ENCODE results near the gene GPC5.
"Not testable (repeated sequence)": the region's sequence is repeated elsewhere in the genome, so short reads cannot be mapped to it uniquely, and the experiment has no call there.

GPC5 gene

DNA sequence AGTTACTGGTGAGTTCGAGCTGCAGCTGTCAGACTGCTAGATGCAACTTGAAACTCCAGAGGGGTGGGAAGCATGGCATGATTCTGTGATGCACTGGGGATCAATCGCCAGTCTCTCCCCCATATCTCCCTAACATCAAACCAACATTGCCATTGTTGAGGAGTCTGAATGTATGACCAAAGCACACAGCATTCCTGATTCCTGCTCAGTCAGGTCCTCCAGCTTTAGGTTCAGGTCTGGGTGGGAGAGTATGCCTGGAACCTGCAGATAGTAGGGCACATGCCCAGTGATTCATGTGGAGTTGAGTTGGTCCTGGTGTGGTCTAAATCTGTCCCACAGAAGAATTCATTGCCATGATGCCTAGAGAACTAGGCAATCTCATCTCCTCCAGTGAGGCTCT, 269.1 kb downstream of the GPC5 start:
- TF ChIP-seq ZNF274 (IDR thresholded peaks at IDR 0.05; ENCODE audit: low read depth, low read length) = no peak
- no peak overlapping the region for H3K4me3 ChIP-seq (ENCODE audit: low read length)

DNA sequence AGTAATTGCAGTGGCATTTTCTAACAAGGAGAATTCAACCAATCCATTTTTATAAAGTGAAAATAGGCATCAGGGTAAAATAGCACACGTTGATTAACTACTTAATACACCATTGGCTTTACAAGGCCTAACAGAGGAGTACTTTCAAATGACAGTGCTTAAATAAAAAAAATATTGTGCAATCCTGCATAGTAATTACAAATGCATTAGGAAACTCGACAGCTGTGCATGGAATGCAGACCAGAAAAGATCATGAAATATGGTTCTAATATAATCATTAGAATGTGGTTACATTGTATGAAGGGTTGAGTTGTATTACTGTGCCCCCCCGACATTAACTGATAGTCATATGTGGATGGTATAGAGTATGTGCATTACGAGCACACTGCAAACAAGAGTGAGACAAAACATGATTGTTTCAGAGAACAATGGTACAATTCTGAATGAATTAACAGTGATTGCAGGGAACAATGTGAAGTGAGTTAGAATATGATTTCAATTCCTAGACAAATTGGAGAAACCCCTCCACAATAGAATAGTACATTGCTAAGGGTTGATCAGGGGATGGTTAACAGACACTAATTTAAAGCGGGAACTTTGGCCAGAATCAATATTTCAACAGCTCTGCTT, 270.6 kb downstream of the GPC5 start:
- no peak for TF ChIP-seq ZNF274 (IDR thresholded peaks at IDR 0.05; ENCODE audit: low read depth, low read length)
- no peak overlapping the region for H3K4me3 ChIP-seq (ENCODE audit: low read length)

DNA sequence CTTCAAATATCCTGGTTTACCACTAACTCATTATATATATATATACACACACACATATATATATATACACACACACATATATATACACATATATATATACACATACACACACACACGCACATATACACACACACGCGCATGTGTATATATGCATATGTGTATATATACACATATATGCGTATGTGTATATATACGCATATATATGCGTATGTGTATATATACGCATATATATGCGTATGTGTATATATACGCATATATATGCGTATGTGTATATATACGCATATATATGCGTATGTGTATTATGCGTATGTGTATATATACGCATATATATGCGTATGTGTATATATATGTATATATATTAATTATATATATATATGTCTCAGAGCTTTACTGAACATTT, 275.9 kb downstream of the GPC5 start:
- not testable (repeated sequence) for H3K4me3 ChIP-seq (ENCODE audit: low read length)

DNA sequence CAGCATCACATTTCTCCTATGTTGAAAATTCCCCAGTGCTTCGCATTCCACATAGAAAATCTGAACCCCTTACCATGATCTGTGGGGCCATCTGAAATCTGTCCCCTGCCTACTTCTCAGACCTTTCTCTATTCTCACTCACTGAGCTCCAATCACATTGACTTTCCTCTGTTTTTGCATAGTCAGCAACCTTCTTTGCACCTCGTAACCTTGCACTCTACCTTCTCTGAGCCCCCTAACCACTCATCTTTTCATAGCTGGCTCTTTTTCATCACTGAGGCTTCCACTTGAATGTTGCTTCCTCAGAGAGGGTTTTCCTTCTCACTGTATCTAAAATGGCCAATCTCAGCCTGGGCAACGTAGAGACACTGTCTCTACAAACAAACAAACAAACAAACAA, 286.3 kb downstream of the GPC5 start:
- no peak for TF ChIP-seq ZNF274 (IDR thresholded peaks at IDR 0.05; ENCODE audit: low read depth, low read length)
- H3K4me3 ChIP-seq (ENCODE audit: low read length) = no peak overlapping the region

DNA sequence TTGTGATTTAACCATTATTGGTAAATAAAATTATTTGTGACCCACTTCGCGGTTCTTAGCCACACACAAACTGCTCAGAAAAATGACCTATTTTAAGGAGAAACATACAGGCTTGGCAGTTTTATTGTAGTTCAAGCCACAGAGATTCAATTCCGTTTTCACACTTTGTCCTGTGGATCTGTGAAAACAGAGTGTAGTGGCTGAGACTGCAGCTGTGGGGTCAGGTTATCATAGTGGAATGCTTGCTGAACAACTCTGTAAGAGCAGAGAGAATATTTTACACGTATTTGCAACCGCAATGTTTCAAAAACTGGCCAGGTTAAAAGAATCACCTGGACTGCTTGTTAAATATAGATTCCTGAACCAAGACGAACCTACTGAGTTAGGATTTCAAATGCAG, 292.5 kb downstream of the GPC5 start:
- no peak for TF ChIP-seq ZNF274 (IDR thresholded peaks at IDR 0.05; ENCODE audit: low read depth, low read length)
- H3K4me3 ChIP-seq (ENCODE audit: low read length) = no peak overlapping the region

DNA sequence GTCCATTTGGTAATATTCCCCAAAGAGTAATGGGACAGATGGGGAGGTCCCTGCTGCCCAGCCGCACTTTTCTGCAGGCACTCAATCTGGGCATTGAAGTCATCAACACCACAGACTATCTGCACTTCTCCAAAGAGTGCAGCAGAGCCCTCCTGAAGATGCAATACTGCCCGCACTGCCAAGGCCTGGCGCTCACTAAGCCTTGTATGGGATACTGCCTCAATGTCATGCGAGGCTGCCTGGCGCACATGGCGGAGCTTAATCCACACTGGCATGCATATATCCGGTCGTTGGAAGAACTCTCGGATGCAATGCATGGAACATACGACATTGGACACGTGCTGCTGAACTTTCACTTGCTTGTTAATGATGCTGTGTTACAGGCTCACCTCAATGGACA, 295.0 kb downstream of the GPC5 start:
- H3K4me3 ChIP-seq (ENCODE audit: low read length) = no peak overlapping the region
- TF ChIP-seq ZNF274 (IDR thresholded peaks at IDR 0.05; ENCODE audit: low read depth, low read length) = no peak

DNA sequence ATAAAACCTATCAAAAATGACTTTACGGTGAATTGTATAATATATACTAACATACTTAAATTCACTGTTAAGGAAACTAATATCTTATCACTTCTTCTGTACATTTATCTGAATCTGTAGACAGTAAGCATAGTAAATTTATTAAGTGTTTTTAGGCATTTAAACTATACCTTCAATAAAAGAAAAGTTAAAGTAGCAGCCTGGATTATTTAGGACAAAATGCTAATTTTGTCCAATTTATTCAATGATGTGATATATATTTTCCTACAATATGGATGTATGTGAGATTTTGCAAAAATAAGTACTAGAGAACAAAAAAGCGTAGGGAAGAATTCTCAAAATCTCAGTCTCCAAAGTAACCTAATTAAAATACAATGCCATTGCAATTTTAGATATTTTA, 299.9 kb downstream of the GPC5 start:
- H3K4me3 ChIP-seq (ENCODE audit: low read length) = no peak overlapping the region
- no peak for TF ChIP-seq ZNF274 (IDR thresholded peaks at IDR 0.05; ENCODE audit: low read depth, low read length)

DNA sequence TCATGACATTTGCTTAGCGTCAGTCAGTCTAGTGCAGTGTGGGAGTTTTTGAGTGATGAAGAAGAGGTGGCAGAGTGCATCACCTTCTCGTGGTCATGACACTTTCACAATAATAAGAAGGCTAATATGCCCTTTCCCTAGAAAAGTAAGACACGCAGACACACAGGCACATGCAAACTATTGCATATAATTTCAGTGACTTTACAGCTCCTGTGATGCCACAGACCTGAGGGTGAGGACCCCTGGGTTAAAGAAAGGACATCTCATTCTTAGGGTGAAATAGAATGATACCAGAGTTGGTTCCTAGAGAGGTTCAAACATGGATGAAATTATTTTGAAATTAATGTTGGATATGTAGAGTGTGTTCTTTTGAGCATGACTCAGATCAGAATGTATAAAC, 300.3 kb downstream of the GPC5 start:
- no peak for TF ChIP-seq ZNF274 (IDR thresholded peaks at IDR 0.05; ENCODE audit: low read depth, low read length)
- H3K4me3 ChIP-seq (ENCODE audit: low read length) = no peak overlapping the region

DNA sequence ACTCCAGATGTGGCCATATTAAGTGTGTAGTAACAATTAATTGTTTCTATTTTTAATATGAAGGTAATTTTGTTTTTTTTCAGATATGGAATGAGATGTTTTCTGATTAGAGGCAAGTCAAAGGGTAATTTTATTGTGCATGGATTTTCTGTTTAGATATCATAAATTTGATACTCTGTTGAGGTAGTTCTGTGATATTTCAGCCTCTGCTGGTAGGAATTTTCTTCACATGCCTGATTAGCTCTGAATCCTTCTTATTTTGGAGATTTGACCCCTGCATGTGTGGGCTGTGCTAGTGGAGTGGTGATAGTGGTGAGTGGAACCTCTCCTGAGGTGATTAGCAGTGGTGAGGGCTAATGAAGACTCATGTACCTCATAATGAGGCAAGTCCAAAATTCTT, 301.4 kb downstream of the GPC5 start:
- TF ChIP-seq ZNF274 (IDR thresholded peaks at IDR 0.05; ENCODE audit: low read depth, low read length) = no peak
- H3K4me3 ChIP-seq (ENCODE audit: low read length) = no peak overlapping the region

DNA sequence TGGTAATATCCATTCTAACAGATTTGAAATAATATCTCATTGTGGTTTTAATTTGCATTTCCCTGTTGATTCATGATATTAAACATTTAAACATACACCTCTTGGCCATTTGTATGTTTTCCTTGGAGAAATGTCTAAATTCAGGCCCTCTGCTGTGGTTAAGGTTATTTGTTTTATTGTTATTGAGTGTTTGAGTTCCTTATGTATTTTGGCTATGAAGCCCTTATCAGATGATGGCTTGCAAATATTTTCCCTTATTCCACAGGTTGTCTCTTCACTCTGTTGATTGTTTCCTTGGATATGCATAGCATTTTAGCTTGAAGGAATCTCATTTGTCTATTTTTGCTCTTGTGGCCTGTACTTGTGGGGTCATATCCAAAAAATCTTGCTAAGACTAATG, 303.6 kb downstream of the GPC5 start:
- no peak overlapping the region for H3K4me3 ChIP-seq (ENCODE audit: low read length)
- TF ChIP-seq ZNF274 (IDR thresholded peaks at IDR 0.05; ENCODE audit: low read depth, low read length) = no peak

DNA sequence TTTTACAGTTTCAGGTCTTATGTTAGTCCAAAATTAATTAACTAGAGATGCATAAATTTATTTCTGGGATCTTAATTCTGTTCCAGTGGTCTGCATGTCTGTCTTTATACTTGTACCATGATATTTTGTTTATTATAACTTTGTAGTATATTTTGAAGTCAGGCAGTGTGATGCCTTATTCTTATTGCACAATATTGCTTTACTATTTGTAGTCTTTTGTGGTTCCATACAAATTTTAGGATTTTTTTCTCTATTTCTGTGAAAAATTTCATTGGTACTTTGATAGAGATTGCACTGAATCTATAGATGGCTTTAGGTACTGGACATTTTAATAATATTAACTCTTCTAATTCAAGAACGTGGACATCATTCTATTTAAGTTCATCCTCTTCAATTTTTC, 304.0 kb downstream of the GPC5 start:
- TF ChIP-seq ZNF274 (IDR thresholded peaks at IDR 0.05; ENCODE audit: low read depth, low read length) = no peak
- no peak overlapping the region for H3K4me3 ChIP-seq (ENCODE audit: low read length)

DNA sequence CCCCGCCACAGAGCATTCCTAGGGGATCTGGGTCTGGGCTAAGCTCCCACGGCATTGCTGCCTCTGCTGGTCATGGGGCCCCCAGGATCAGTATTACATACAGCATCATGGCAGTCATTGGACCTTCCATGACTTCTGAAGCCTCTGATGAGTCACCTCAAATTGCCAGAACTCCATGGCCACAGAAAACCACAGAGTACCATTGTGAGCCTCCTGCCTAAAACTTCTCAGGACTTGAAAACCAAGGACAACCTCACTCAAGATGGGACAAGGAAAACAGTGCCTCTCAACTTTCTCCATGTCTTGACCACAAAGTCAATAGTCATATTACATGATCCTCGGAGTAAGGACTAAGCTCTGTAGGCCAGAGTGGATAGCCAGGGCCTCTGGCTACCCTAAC, 306.0 kb downstream of the GPC5 start:
- H3K4me3 ChIP-seq (ENCODE audit: low read length) = no peak overlapping the region
- TF ChIP-seq ZNF274 (IDR thresholded peaks at IDR 0.05; ENCODE audit: low read depth, low read length) = no peak

DNA sequence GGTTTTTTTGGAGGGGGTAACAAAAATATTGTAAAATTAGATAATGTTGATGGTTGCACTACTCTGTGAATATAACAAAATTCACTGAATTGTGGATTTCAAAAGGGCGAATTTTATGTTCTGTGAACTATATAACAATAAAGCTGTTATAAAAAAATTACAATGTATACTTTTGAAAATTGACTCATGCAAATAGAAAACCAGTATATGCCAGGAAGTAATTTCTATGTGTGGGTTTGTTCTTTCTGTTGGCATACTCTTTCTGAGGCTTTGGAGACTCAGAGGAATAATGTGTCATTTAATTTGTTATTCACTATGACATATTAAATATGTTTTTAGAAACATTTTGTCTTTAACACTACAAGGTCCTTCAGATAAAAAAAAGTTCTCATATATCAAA, 310.1 kb downstream of the GPC5 start:
- no peak overlapping the region for H3K4me3 ChIP-seq (ENCODE audit: low read length)

DNA sequence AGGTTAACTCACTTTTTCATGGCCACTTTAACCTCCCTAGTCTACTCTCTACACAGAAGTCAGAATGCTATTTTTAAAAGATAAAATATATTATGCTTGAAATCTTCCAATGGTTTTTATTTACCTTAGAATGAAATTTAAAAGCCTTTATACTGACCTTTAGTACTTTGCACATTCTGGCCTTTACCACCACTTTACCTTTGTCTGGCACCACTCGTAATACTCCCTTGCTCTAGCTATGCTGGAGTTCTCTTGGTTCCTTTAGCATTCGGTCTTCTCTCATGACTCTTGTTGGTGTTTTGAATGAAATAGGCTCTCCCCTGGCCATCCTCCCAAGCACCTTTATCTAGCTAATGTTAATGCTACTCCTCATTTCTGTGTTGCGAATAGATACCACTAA, 310.8 kb downstream of the GPC5 start:
- TF ChIP-seq ZNF274 (IDR thresholded peaks at IDR 0.05; ENCODE audit: low read depth, low read length) = no peak
- H3K4me3 ChIP-seq (ENCODE audit: low read length) = no peak overlapping the region

More for the DNA sequence above, 310.1 kb downstream of the GPC5 start:
- no peak for TF ChIP-seq ZNF274 (IDR thresholded peaks at IDR 0.05; ENCODE audit: low read depth, low read length)

DNA sequence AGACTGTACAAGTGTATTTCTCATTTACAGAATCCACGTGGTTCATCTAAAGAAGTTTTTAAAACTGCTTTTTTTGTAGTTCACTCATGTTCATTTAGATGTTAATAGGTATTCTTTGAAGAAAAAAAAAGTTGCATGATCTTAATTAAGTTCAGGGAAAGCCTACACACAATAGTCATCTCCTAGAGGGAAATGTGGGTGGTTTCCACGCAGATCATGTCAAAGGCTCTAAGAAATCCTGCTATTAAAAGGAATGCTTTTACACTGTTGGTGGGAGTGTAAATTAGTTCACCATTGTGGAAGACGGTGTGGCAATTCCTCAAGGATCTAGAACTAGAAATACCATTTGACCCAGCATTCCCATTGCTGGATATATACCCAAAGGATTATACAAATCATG, 312.3 kb downstream of the GPC5 start:
- H3K4me3 ChIP-seq (ENCODE audit: low read length) = no peak overlapping the region
- no peak for TF ChIP-seq ZNF274 (IDR thresholded peaks at IDR 0.05; ENCODE audit: low read depth, low read length)

DNA sequence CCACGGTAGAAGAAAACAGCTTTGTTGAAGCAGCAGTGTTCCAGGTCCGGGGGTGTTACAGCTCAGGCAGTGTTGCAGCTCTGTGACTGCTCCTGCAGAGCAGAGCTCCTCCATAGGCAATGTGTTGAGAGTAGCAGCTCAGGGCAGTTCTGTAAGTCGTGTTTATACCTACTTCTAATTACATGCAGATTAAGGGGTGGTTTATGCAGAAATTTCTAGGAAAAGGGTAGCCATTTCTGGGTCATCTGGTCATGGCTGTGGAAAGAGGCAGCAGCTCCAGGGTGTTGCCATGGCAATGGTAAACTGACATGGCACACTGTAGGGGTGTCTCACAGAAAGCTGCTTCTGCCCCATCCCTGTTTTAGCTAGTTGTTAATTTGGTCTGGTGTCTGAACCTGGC, 316.4 kb downstream of the GPC5 start:
- no peak overlapping the region for H3K4me3 ChIP-seq (ENCODE audit: low read length)
- no peak for TF ChIP-seq ZNF274 (IDR thresholded peaks at IDR 0.05; ENCODE audit: low read depth, low read length)

Measured in GM08714 (cell line).